ENCODE results near the gene TAS2R42.

The TAS2R42 gene

DNA sequence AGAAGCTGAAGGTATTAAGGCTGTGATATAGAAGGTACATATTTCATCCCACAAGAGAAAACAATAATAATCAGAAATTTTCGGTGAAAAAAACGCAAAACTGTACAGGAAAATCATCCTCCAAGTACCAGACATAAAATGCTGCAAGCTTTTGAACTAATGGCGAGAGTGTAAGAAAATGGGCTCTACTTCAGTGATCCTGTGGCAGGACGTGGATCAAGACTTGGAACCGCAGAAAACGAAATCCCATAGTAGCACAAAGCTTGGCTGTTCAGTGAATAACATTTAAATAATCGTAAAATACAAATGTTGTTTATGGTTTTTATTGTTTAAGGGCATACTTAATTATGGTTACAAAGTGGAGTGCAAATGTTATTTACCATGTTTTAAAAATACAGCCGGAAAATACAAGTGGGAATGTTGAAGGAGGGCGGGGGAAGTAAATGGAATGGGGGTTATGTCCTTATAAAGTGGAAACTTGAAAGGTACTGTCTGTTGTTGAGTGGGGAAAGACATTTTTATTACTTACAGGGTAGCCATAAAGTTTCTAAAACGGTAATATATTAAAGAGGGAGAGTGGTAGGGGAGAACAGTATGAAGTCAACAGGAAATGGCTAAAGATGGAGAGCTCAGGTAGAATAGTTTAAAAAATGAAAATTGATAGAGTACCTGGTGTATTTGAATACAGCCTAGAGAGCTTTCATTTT lies 14.6 kb downstream of the TAS2R42 start:
- Histone ChIP-seq H3K79me2 (ENCODE audit: control insufficient read depth, insufficient read depth, low read length, unreplicated experiment) (peaks cover 75% of the 10 kb centered on the region), H3K27ac (ENCODE audit: low read depth, low read length) (peak overlapping the region; percentile 69), H3K36me3 (ENCODE audit: insufficient read depth, low read length) (peaks cover 9% of the 10 kb centered on the region; the same call in 1 of the 2 replicates), H3K4me1 (ENCODE audit: control insufficient read depth, insufficient read depth, low read length, unreplicated experiment) (peaks cover 27% of the 10 kb centered on the region), H3K27me3 (ENCODE audit: insufficient read depth, low read length) (no peaks in the 10 kb centered on the region), H2AFZ (ENCODE audit: low read length, unreplicated experiment) (peak overlapping the region; percentile 61), H3K4me3 (ENCODE audit: low read depth, low read length) (peak overlapping the region; percentile 79)

DNA sequence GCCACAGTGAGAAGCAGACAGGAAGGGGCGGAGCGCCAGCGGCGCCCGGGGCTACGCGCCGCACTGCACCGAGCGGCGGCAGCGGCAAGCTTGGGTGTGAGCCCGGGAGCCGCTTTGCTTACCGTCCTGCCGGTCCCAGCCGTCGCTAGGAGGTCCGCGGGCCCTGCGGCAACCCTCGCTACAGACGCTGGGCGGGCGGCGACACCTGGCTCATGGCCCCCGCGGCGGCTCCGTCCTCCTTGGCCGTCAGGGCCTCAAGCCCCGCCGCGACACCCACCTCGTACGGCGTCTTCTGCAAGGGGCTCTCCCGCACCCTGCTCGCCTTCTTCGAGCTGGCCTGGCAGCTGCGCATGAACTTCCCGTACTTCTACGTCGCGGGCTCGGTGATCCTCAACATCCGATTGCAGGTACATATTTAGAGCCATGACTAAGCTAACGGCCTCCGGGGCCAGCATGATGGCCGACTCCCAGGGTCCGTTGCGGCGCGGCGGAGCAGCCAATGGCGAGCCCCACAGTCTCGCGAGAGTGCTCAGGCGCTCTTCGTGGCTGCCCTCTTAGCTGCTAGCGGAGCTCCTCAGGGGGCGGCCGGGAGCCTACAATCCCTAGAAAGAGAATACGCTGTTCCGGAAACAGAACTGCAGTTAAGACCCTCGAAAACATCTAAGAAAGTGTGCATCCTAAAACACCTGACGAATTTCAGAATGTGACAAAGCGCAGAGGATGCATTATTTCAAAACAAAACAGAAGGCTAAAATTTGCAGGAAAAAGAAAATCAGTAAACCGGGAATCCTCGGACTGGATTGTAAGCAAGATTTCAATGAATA lies 15.4 kb downstream of the TAS2R42 start, which contains the start of gene SMIM10L1:
Gene SMIM10L1 (plus strand): TSS at position 50 of the 824 bp plus-strand sequence. CDS start 163 bp downstream, at position 213.
- Histone ChIP-seq H3K36me3 (ENCODE audit: insufficient read depth, low read length) (peaks cover 9% of the 10 kb centered on the region; the same call in 1 of the 2 replicates), H3K4me1 (ENCODE audit: control insufficient read depth, insufficient read depth, low read length, unreplicated experiment) (peaks cover 27% of the 10 kb centered on the region), H3K27ac (ENCODE audit: low read depth, low read length) (peak within 1 kb of the TSS; percentile 69), H3K27me3 (ENCODE audit: insufficient read depth, low read length) (no peaks in the 10 kb centered on the region), H2AFZ (ENCODE audit: low read length, unreplicated experiment) (peak within 1 kb of the TSS; percentile 61), H3K4me3 (ENCODE audit: low read depth, low read length) (peak within 1 kb of the TSS; percentile 79), H3K79me2 (ENCODE audit: control insufficient read depth, insufficient read depth, low read length, unreplicated experiment) (peaks cover 83% of the 10 kb centered on the region)

DNA sequence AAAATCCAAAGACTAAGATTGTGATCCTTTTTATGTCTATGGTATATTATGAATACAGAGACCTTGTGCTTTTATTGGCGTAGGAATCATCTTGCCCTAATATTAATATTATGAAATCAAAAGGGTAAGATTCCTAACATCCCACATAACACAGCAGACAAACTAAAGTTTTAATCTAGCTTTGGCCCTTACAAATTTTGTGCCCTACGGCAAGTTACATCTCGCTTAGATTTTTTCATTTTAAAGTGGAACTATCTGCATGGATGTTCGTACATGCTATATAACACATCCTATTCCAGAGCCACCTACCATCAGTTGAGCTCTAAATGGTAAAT lies 16.0 kb downstream of the TAS2R42 start:
- Histone ChIP-seq H3K36me3 (ENCODE audit: insufficient read depth, low read length) (peaks cover 14% of the 10 kb centered on the region), H3K27me3 (ENCODE audit: insufficient read depth, low read length) (no peaks in the 10 kb centered on the region), H3K4me1 (ENCODE audit: control insufficient read depth, insufficient read depth, low read length, unreplicated experiment) (peaks cover 27% of the 10 kb centered on the region), H3K27ac (ENCODE audit: low read depth, low read length) (peak overlapping the region; percentile 69), H3K4me3 (ENCODE audit: low read depth, low read length) (peak overlapping the region; percentile 79), H3K79me2 (ENCODE audit: control insufficient read depth, insufficient read depth, low read length, unreplicated experiment) (peaks cover 85% of the 10 kb centered on the region), H2AFZ (ENCODE audit: low read length, unreplicated experiment) (peak overlapping the region; percentile 5)

DNA sequence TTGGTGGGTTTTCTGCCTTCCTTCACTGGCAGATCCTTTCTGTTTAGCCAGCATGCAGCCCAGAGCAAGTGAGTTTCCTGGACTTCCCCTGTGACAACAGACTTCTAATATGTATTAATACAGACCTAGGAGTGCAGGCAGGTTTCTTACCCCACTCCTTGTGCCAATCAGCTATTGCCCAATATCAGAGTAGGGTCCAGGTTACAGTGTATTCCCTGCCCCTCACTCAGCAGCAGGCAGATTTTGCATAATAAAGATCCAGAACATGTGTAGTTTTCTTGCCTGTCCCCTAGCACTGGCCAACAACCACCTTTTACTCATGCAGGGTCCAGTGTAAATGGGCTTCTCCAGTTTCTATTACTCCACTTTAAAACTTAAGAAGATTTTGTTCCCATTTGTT lies 20.4 kb downstream of the TAS2R42 start:
- no peak overlapping the region for H2AFZ ChIP-seq (ENCODE audit: low read length, unreplicated experiment)
- no peak overlapping the region for H3K4me3 ChIP-seq (ENCODE audit: low read depth, low read length)
- H3K36me3 ChIP-seq (ENCODE audit: insufficient read depth, low read length) = peaks cover 21% of the 10 kb centered on the region
- H3K4me1 ChIP-seq (ENCODE audit: control insufficient read depth, insufficient read depth, low read length, unreplicated experiment) = peaks cover 17% of the 10 kb centered on the region
- H3K27me3 ChIP-seq (ENCODE audit: insufficient read depth, low read length) = no peaks in the 10 kb centered on the region
- H3K79me2 ChIP-seq (ENCODE audit: control insufficient read depth, insufficient read depth, low read length, unreplicated experiment) = peaks cover 88% of the 10 kb centered on the region
- H3K27ac ChIP-seq (ENCODE audit: low read depth, low read length) = no peak overlapping the region

DNA sequence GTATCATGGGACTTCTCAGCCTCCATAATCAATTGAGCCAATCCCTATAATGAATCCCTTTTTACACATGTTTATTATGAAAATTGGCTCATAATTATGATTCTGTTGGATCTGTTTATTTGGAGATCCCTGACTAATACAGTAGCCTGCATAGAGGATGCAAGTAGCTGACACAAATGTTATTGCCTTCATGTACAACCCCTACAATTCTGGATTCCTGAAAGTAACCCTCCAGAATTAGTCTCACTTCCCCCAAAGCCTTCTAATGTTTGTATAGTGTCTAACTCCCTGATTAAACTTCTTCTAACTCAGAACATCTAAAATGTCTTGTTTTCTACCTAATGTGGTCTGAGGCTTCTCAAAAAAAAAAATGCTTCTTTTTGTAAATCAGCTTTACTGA lies 22.4 kb downstream of the TAS2R42 start:
- Histone ChIP-seq H3K36me3 (ENCODE audit: insufficient read depth, low read length) (peaks cover 20% of the 10 kb centered on the region), H2AFZ (ENCODE audit: low read length, unreplicated experiment) (no peak overlapping the region), H3K27me3 (ENCODE audit: insufficient read depth, low read length) (no peaks in the 10 kb centered on the region), H3K79me2 (ENCODE audit: control insufficient read depth, insufficient read depth, low read length, unreplicated experiment) (peaks cover 89% of the 10 kb centered on the region), H3K4me3 (ENCODE audit: low read depth, low read length) (no peak overlapping the region), H3K4me1 (ENCODE audit: control insufficient read depth, insufficient read depth, low read length, unreplicated experiment) (peaks cover 10% of the 10 kb centered on the region), H3K27ac (ENCODE audit: low read depth, low read length) (no peak overlapping the region)

DNA sequence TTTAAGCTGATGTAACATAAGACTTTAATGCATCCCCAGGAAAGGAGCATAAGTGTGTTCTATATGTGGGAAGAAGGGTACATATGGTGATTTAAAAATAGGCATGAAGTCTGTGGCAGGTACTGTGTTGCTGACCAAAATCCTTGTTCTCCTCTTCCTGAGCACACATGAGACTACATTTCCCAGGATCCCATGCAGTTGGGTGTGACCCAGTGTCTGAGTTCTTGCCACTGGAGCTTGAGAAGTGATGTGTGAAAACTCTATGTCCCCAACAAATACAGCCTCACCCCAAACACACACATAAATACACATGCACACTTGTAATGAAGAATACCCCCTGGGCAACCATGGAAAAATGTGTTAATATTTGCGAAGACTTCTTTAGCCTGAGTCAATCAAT lies 24.2 kb downstream of the TAS2R42 start:
- H3K27ac ChIP-seq (ENCODE audit: low read depth, low read length) = no peak overlapping the region
- peaks cover 20% of the 10 kb centered on the region; the same call in 1 of the 2 replicates for H3K36me3 ChIP-seq (ENCODE audit: insufficient read depth, low read length)
- H3K4me3 ChIP-seq (ENCODE audit: low read depth, low read length) = no peak overlapping the region
- H3K4me1 ChIP-seq (ENCODE audit: control insufficient read depth, insufficient read depth, low read length, unreplicated experiment) = no peaks in the 10 kb centered on the region
- H3K79me2 ChIP-seq (ENCODE audit: control insufficient read depth, insufficient read depth, low read length, unreplicated experiment) = peaks cover 88% of the 10 kb centered on the region
- H2AFZ ChIP-seq (ENCODE audit: low read length, unreplicated experiment) = no peak overlapping the region
- H3K27me3 ChIP-seq (ENCODE audit: insufficient read depth, low read length) = no peaks in the 10 kb centered on the region

DNA sequence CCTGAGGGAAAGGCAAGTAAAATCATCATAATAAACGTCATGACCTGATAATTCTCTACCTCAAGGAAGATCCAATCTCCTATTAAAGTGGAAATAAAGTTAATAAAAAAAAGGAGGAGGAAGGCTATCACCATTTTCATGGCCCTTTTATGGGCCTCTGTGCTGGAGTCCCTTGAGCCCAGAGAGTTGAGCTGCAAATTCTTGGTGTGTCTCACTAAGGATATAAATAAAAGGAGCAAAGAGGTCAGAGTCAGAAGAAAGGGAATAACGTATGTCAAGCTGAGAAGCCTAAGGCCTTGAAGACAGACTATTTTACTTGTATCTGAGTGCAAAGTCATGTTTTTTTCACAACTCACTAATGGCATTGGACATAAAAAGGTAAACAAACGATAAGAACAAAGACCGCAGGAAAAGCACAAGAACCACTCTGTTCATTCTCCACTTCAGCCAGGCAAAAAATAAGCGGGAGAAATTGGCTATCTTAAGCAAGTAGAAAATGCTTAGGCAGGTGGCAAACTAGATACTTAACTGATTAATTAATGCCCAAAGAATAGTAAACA lies 27.8 kb downstream of the TAS2R42 start:
- H3K4me1 ChIP-seq (ENCODE audit: control insufficient read depth, insufficient read depth, low read length, unreplicated experiment) = no peaks in the 10 kb centered on the region
- no peak overlapping the region for H2AFZ ChIP-seq (ENCODE audit: low read length, unreplicated experiment)
- H3K27ac ChIP-seq (ENCODE audit: low read depth, low read length) = no peak overlapping the region
- H3K27me3 ChIP-seq (ENCODE audit: insufficient read depth, low read length) = no peaks in the 10 kb centered on the region
- peaks cover 19% of the 10 kb centered on the region; the same call in 1 of the 2 replicates for H3K36me3 ChIP-seq (ENCODE audit: insufficient read depth, low read length)
- peaks cover 68% of the 10 kb centered on the region for H3K79me2 ChIP-seq (ENCODE audit: control insufficient read depth, insufficient read depth, low read length, unreplicated experiment)
- H3K4me3 ChIP-seq (ENCODE audit: low read depth, low read length) = no peak overlapping the region

DNA sequence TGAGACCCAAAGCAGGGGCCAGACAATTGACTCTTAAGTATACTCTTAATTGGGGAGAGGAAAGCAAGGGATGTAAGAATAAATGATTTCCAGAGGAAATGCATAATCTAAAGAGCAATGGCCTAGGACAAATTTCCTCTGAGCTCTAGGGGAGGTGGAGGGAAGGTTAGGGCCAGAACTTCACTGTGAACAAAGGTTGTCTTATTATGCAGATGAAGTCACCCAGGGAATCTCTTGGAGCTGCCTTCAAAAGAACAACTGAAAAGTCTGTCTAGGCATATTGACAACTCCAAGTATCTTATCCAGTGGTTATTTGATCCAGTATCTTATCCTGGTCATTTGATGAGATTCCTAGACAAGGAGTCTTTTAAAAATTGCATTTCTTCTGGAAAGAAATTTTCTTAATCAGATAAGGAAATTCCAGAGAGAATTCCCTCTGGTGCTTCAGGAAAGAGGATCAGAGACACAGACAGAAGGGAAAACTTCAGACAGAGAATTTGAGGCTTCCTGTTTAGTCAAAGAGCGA lies 32.3 kb downstream of the TAS2R42 start:
- Histone ChIP-seq H2AFZ (ENCODE audit: low read length, unreplicated experiment) (no peak overlapping the region), H3K27me3 (ENCODE audit: insufficient read depth, low read length) (no peaks in the 10 kb centered on the region), H3K27ac (ENCODE audit: low read depth, low read length) (no peak overlapping the region), H3K36me3 (ENCODE audit: insufficient read depth, low read length) (peaks cover 27% of the 10 kb centered on the region), H3K4me3 (ENCODE audit: low read depth, low read length) (no peak overlapping the region), H3K4me1 (ENCODE audit: control insufficient read depth, insufficient read depth, low read length, unreplicated experiment) (no peaks in the 10 kb centered on the region), H3K79me2 (ENCODE audit: control insufficient read depth, insufficient read depth, low read length, unreplicated experiment) (peaks cover 50% of the 10 kb centered on the region)

DNA sequence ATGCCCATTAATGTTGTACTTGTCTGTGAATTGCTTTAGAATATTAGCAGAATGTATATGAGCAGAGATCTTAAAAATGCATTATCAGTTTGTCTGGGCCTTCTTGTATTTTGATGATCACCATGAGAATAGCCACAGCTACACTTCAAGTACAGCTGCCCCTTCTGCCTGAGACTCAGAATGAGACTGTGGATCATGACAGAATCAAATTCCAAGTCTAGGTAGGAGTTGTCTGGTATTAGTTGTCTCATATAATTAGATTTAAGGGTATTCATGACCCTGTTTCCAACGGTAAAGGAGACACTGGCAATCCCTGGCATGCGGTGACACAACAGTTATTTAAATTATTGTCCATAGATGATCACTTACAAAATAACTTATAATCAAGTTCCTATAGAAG lies 34.0 kb downstream of the TAS2R42 start:
- H2AFZ ChIP-seq (ENCODE audit: low read length, unreplicated experiment) = no peak overlapping the region
- H3K4me1 ChIP-seq (ENCODE audit: control insufficient read depth, insufficient read depth, low read length, unreplicated experiment) = no peaks in the 10 kb centered on the region
- H3K36me3 ChIP-seq (ENCODE audit: insufficient read depth, low read length) = peaks cover 21% of the 10 kb centered on the region
- no peak overlapping the region for H3K4me3 ChIP-seq (ENCODE audit: low read depth, low read length)
- no peaks in the 10 kb centered on the region for H3K27me3 ChIP-seq (ENCODE audit: insufficient read depth, low read length)
- H3K79me2 ChIP-seq (ENCODE audit: control insufficient read depth, insufficient read depth, low read length, unreplicated experiment) = peaks cover 37% of the 10 kb centered on the region
- no peak overlapping the region for H3K27ac ChIP-seq (ENCODE audit: low read depth, low read length)

DNA sequence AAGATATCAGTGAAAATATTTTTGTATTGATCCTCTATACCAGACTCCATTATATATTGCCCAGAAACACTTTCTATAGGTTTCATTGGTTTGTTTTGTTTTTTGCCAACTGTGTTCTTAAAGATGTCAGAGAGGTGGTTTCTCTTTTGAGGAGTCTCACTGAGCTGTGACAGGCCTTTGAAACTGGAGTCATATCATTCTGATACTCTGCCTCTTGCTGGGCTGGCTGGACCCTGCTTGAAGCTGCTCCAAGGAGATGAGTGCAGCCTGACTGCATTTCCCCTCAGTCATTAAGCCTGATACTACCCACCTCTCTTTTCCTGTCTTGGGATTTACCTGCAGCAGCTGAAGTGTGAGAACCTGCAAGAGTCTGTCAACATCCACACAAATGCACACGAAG lies 35.9 kb downstream of the TAS2R42 start:
- Histone ChIP-seq H3K4me1 (ENCODE audit: control insufficient read depth, insufficient read depth, low read length, unreplicated experiment) (no peaks in the 10 kb centered on the region), H3K36me3 (ENCODE audit: insufficient read depth, low read length) (peaks cover 18% of the 10 kb centered on the region), H3K27ac (ENCODE audit: low read depth, low read length) (no peak overlapping the region), H3K27me3 (ENCODE audit: insufficient read depth, low read length) (no peaks in the 10 kb centered on the region), H2AFZ (ENCODE audit: low read length, unreplicated experiment) (no peak overlapping the region), H3K79me2 (ENCODE audit: control insufficient read depth, insufficient read depth, low read length, unreplicated experiment) (peaks cover 27% of the 10 kb centered on the region), H3K4me3 (ENCODE audit: low read depth, low read length) (no peak overlapping the region)
